Endodermal cell (in vitro differentiated cells): ENCODE measurements around the gene GARNL3. TPM values are rescaled to one million over a fixed set of nuclear protein-coding genes. Genes with fewer than 3 reads are reported as not detected.

Source experiments
- DNase-seq: peaks from one replicate; pipeline ENCODE4 v3.0.0-alpha.2; 2017
- H3K27ac ChIP-seq: 2 replicates; pipeline ENCODE4 v1.5.1; 2013; ENCODE audit warnings: mild to moderate bottlenecking, low read depth, low read length, moderate library complexity
- H3K27me3 ChIP-seq: 2 replicates; pipeline ENCODE4 v1.6.1; 2013; ENCODE audit warnings: mild to moderate bottlenecking, low read length, moderate library complexity; ENCODE audit not compliant: insufficient read depth, control insufficient read depth, poor library complexity, severe bottlenecking
- H3K36me3 ChIP-seq: 2 replicates; pipeline ENCODE4 v1.7.0; 2013; ENCODE audit warnings: mild to moderate bottlenecking, low read length, moderate library complexity; ENCODE audit not compliant: control insufficient read depth, insufficient read depth
- H3K4me1 ChIP-seq: one replicate; pipeline ENCODE4 v1.7.0; 2013; ENCODE audit warnings: low read length; ENCODE audit not compliant: control insufficient read depth, insufficient read depth
- H3K4me3 ChIP-seq: 2 replicates; pipeline ENCODE4 v1.5.1; 2013; ENCODE audit warnings: mild to moderate bottlenecking, low read length, moderate library complexity
- H3K9ac ChIP-seq: 2 replicates; pipeline ENCODE4 v1.6.1; 2013; ENCODE audit warnings: mild to moderate bottlenecking, low read length, moderate library complexity; ENCODE audit not compliant: poor library complexity, severe bottlenecking; ENCODE audit errors: extremely low read depth
- H3K9me3 ChIP-seq: 2 replicates; pipeline ENCODE4 v1.6.1; 2013; ENCODE audit warnings: mild to moderate bottlenecking, low read length, moderate library complexity; ENCODE audit not compliant: control insufficient read depth
- H3K27ac Mint-ChIP-seq: 2 replicates; pipeline ENCODE4 v1.8.0; 2020; ENCODE audit warnings: mixed read lengths
- H3K27me3 Mint-ChIP-seq: 2 replicates; pipeline ENCODE4 v1.8.0; 2021; ENCODE audit warnings: mild to moderate bottlenecking, mixed read lengths; ENCODE audit not compliant: insufficient read depth
- H3K36me3 Mint-ChIP-seq: 2 replicates; pipeline ENCODE4 v1.8.0; 2020; ENCODE audit warnings: low read depth, mixed read lengths
- H3K4me1 Mint-ChIP-seq: 2 replicates; pipeline ENCODE4 v1.8.0; 2020; ENCODE audit warnings: mixed read lengths
- H3K4me3 Mint-ChIP-seq: 2 replicates; pipeline ENCODE4 v1.8.0; 2020; ENCODE audit warnings: mild to moderate bottlenecking, moderate library complexity, mixed read lengths
- H3K9me3 Mint-ChIP-seq: 2 replicates; pipeline ENCODE4 v1.8.0; 2020; ENCODE audit warnings: mild to moderate bottlenecking, mixed read lengths
- CTCF ChIP-seq: fragments of 200-600 bp; sonication (generic); conservative IDR thresholded peaks from 2 replicates; pipeline ENCODE4 v1.5.0; 2021; ENCODE audit warnings: antibody characterized with exemption, mild to moderate bottlenecking
- whole genome bisulfite sequencing, 2 experiments: methylation state at CpG; one replicate each; pipeline versions ENCODE4 v1.1.5 to v1.1.7; 2013; ENCODE audit warnings: missing lambda C conversion rate in 2 of 2, mixed read lengths in 1 of 2; ENCODE audit not compliant: insufficient coverage in 1 of 2, insufficient read length in 1 of 2; 5-methylcytosine and 5-hydroxymethylcytosine counted together
- total RNA-seq, 2 donors: library from RNA; stranded (reverse); fragmentation: NEBNext Ultra II Directional in 1 of 2; extraction: Animal tissue kit (Norgen Biotek cat#: 25700) in 1 of 2; gene quantifications; 2 replicates in 1 of 2; 3 replicates in 1 of 2; pipeline ENCODE4 v1.2.1, GENCODE V29; 2021

GARNL3 gene
- total RNA-seq, 2 donors from 2014 or later: 7.2 to 12.8 TPM

GRCh38 chr9:127291246-127291778 is 26.7 kb downstream of the GARNL3 start:
- Mint-ChIP-seq H3K36me3 (no peaks in the 10 kb centered on the region), H3K27me3 (no peaks in the 10 kb centered on the region), H3K4me3 (no peak overlapping the region), H3K4me1 (no peaks in the 10 kb centered on the region), H3K27ac (no peak overlapping the region), H3K9me3 (no peaks in the 10 kb centered on the region)
- H3K9ac ChIP-seq: no peak overlapping the region
- no peak for DNase-seq
- no peaks in the 10 kb centered on the region for H3K27me3 ChIP-seq
- H3K4me1 ChIP-seq: no peaks in the 10 kb centered on the region
- H3K36me3 ChIP-seq: no peaks in the 10 kb centered on the region
- H3K27ac ChIP-seq: no peak overlapping the region
- TF ChIP-seq CTCF: no peak
- no peaks in the 10 kb centered on the region for H3K9me3 ChIP-seq
- 92 to 93% methylated on average over 3 to 4 of the region's 4 CpGs for WGBS, 2 experiments
- no peak overlapping the region for H3K4me3 ChIP-seq

GRCh38 chr9:127292415-127292814 is 27.8 kb downstream of the GARNL3 start:
- Mint-ChIP-seq H3K27ac (no peak overlapping the region), H3K27me3 (no peaks in the 10 kb centered on the region), H3K9me3 (no peaks in the 10 kb centered on the region), H3K4me1 (peaks cover 4% of the 10 kb centered on the region), H3K36me3 (no peaks in the 10 kb centered on the region), H3K4me3 (no peak overlapping the region)
- H3K27me3 ChIP-seq: no peaks in the 10 kb centered on the region
- no peak for DNase-seq
- H3K9me3 ChIP-seq: no peaks in the 10 kb centered on the region
- TF ChIP-seq CTCF: no peak
- no peaks in the 10 kb centered on the region for H3K4me1 ChIP-seq
- H3K9ac ChIP-seq: no peak overlapping the region
- H3K36me3 ChIP-seq: no peaks in the 10 kb centered on the region
- H3K27ac ChIP-seq: no peak overlapping the region
- H3K4me3 ChIP-seq: no peak overlapping the region
- 92 to 100% methylated on average over 2 to 4 of the region's 4 CpGs for whole genome bisulfite sequencing, 2 experiments

GRCh38 chr9:127293328-127293727 is 28.8 kb downstream of the GARNL3 start:
- no peaks in the 10 kb centered on the region for H3K27me3 Mint-ChIP-seq
- TF ChIP-seq CTCF: no peak
- Histone ChIP-seq H3K9ac (no peak overlapping the region), H3K9me3 (no peaks in the 10 kb centered on the region), H3K4me3 (no peak overlapping the region), H3K27ac (no peak overlapping the region), H3K36me3 (no peaks in the 10 kb centered on the region), H3K27me3 (no peaks in the 10 kb centered on the region), H3K4me1 (no peaks in the 10 kb centered on the region)
- H3K9me3 Mint-ChIP-seq: no peaks in the 10 kb centered on the region
- no peaks in the 10 kb centered on the region for H3K36me3 Mint-ChIP-seq
- H3K27ac Mint-ChIP-seq: no peak overlapping the region
- no peak for DNase-seq
- WGBS, 2 experiments: 88 to 93% methylated on average over 5 of the region's 5 CpGs
- no peak overlapping the region for H3K4me3 Mint-ChIP-seq
- peaks cover 4% of the 10 kb centered on the region for H3K4me1 Mint-ChIP-seq
